C4-2B (cell line): ENCODE results near the gene ZBP1.

Source experiments
- H3K27ac ChIP-seq: fragments of 450-650 bp; 2 replicates; pipeline ENCODE4 v1.5.1; 2017
- ZFX ChIP-seq: fragments of 450-650 bp; IDR thresholded peaks from 2 replicates; pipeline ENCODE4 v1.6.1; 2017
- TF ChIP-seq, protein P1 (sequence below): fragments of 450-650 bp; conservative IDR thresholded peaks from 2 replicates; pipeline ENCODE4 v1.5.1; 2017; ENCODE audit warnings: mild to moderate bottlenecking

Gene ZBP1

DNA sequence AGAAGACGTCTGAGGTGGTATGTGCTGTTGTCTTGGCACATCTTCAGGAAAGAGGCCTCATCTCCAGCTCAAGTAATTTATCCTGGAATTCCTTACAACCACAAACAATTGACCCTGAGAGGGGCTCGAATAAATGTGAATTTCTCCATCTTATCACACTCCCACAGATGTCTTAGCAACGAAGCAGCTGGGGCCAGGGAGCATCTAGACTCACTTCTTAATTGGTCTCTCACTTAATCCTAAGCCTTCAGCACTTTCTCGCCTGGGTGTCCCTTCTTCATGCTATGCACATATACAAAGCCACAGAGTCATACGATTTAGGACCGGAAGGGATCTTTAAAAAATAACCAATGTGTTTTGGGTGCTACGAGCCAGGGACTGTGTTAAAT lies 32.2 kb downstream of the ZBP1 start:
- TF ChIP-seq ZFX: no peak
- TF ChIP-seq, protein P1, sequence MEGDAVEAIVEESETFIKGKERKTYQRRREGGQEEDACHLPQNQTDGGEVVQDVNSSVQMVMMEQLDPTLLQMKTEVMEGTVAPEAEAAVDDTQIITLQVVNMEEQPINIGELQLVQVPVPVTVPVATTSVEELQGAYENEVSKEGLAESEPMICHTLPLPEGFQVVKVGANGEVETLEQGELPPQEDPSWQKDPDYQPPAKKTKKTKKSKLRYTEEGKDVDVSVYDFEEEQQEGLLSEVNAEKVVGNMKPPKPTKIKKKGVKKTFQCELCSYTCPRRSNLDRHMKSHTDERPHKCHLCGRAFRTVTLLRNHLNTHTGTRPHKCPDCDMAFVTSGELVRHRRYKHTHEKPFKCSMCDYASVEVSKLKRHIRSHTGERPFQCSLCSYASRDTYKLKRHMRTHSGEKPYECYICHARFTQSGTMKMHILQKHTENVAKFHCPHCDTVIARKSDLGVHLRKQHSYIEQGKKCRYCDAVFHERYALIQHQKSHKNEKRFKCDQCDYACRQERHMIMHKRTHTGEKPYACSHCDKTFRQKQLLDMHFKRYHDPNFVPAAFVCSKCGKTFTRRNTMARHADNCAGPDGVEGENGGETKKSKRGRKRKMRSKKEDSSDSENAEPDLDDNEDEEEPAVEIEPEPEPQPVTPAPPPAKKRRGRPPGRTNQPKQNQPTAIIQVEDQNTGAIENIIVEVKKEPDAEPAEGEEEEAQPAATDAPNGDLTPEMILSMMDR: no peak
- no peak overlapping the region for H3K27ac ChIP-seq

DNA sequence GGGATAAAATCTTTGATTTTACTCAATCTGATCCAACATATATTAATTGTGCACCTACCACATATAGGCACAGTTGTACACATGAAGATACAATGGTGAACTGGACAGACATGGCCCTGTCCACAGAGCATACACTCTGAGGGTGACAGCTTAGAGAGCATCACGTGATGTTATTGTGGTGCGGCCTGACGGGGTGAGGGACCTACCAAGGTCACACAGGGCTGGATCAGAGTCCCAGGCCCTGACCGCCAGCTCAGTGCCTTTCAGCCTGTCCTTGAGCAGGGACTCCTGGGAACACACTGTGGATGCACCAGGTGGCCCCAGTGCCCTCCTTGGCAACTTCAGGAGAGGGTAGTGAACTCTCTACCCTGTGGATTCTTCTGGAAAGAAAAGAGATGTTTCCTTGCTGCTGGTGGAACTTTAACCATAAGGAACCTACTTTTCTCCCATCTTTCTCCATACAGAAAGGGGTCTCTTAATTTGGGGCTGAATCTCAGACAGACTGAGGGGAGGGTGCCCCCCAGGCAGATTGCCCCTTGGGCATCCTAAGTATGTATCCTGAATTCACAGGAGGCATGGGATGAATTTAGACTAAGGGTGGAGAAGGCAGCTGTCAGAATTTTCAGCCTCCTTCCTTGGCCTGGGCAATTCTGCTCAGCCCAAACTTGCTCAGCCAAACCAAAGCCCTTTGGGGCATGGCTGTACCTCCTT lies 32.8 kb downstream of the ZBP1 start:
- H3K27ac ChIP-seq: no peak overlapping the region
- TF ChIP-seq, protein P1: no peak
- no peak for TF ChIP-seq ZFX

DNA sequence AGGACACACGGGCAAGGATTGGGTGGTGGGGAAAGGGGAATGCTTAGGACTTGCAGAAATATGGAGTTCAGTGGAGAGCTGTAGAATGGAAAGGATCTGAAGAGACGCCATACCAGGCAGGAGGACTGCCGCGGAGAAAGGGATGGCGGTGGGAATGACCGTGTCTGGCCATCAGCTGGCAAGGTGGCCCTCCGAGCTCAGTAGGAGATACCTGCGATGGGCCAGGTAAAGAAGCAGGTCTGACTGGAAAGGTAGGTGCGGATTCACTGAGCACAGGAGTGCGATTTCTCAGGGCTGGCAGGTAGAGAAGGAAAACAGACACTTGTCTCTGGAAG lies 33.3 kb downstream of the ZBP1 start:
- H3K27ac ChIP-seq: no peak overlapping the region
- TF ChIP-seq, protein P1: no peak
- TF ChIP-seq ZFX: no peak

DNA sequence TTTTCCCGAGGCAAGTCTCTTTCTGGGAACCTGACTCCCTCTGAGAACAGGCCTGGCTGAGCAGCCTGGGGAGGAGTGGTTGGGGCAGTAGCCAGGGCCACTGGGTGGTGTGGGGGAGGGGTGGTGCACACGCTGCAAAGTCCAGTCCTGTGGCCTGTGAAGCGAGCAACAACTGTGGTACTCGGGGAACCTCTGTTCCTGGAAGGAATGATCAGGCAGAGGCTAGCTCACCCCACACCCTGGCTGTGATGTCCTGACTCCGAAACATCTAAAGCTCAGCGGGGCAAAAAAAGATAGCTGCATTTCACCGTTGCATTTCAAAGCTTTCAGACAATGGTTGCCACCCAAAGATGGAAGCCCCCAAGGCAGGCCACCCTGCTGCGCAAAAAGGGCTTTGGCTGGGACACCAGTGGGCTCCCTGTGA lies 33.8 kb downstream of the ZBP1 start:
- TF ChIP-seq, protein P1: no peak
- no peak for TF ChIP-seq ZFX
- H3K27ac ChIP-seq: no peak overlapping the region

DNA sequence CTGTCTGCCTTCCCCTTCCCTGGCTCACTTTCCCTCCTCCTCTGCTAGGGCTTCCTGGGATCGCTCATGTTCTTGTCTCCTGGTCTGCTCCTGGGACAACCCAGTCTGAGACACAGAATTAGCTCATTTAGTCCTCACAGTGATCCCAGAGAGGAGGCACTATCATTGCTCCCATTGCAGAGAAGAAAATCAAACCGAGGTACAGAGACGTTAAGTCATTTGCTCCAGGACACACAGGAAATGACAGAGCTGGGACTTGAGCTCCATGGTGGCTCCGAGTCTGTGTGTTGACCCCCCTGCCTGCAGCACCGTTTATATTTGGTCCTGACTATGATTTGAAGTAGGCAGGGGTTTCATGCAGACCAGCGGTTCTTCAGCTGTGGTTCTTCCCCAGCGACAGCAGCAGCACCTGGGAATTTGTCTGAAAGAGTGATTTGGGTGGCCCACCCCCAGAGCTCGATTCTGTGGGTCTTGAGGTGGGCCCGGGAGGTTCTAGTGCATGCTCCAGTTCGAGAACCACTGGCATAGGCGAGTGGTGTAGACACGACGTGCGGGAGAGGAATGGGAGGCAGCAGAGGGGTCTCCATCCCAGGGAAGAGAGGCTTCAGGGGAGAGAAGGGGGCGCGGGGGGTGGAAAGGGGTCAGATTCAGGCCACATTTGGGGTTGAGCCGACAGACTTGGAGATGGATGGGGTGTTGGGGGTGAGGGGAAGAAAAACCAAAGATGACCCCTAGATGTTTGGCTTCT lies 34.6 kb downstream of the ZBP1 start:
- TF ChIP-seq ZFX: no peak
- TF ChIP-seq, protein P1: no peak
- no peak overlapping the region for H3K27ac ChIP-seq

DNA sequence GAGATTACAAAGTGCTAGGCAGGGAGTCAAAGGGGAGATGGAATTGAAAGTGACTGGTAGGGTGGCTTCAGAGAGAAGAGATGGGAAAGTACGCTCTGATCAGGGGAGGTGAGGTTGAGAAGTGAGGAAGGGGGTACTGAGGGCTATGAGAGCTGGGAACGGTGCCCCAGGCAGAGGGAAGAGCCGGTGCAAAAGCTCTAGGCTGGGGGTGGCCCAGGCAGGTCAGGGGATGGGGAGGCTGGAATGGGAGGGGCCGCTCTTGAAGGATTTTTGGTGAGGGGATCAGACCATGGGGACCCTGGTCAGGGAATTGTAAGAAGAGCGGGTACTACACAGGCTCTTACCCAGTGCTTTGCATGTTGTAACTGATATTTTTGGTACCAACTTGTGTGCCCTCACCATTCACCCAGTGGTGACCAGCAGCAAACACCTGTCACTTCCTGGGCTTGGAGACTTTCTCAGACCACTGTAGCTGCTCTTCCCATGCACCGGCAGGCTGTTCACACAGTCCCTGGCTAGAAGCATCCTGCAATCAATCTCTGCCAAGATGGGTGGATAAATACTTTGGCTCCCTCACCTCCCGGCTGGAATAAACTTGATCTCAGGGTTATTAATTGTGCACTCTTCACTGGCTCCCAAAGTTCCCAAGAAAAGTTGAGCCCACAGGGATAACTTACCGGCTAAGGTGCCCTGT lies 35.3 kb downstream of the ZBP1 start:
- no peak overlapping the region for H3K27ac ChIP-seq
- TF ChIP-seq, protein P1: no peak
- TF ChIP-seq ZFX: no peak
